ENCODE results near the gene EFCAB14. TPM values are rescaled to one million over a fixed set of nuclear protein-coding genes. Genes with fewer than 3 reads are reported as not detected.

The EFCAB14 gene
- polyA plus RNA-seq, 1 donor (not counting 4 experiments of a cell fraction or from before 2014, with no cell fraction given): 61.8 TPM

GRCh38 chr1:46675549-46676314, 43.2 kb downstream of the EFCAB14 start:
- FAIRE-seq: no peak
- Histone ChIP-seq H3K9ac (ENCODE audit: control insufficient read depth, extremely low read depth, insufficient read depth, low read length) (no peak overlapping the region), H3K4me3 (ENCODE audit: control insufficient read depth in 2 of 3, extremely low read depth in 1 of 3, insufficient read depth in 2 of 3, low read depth in 1 of 3, low read length in 3 of 3) (no peak overlapping the region), H3K27ac (ENCODE audit: control insufficient read depth, insufficient read depth, low read length) (no peak overlapping the region), H3K4me1 (ENCODE audit: control insufficient read depth, extremely low read depth, insufficient read depth, low read length) (no peaks in the 10 kb centered on the region), H3K9me3 (ENCODE audit: control insufficient read depth, low read depth, low read length) (no peaks in the 10 kb centered on the region), H3K27me3 (ENCODE audit: control insufficient read depth, extremely low read depth, insufficient read depth, low read length) (no peaks in the 10 kb centered on the region), H4K20me1 (ENCODE audit: control insufficient read depth, extremely low read depth, insufficient read depth, low read length) (no peaks in the 10 kb centered on the region), H3K4me2 (ENCODE audit: control insufficient read depth, extremely low read depth, insufficient read depth, low read depth, low read length) (no peak overlapping the region), H2AFZ (ENCODE audit: control insufficient read depth, low read length) (no peak overlapping the region), H3K36me3 (ENCODE audit: control insufficient read depth in 2 of 2, extremely low read depth in 1 of 2, insufficient read depth in 2 of 2, low read length in 2 of 2) (peaks cover 9 to 27% of the 10 kb centered on the region in 2 experiments), H3K9me1 (ENCODE audit: control insufficient read depth, extremely low read depth, insufficient read depth, low read length) (no peaks in the 10 kb centered on the region), H3K79me2 (ENCODE audit: control insufficient read depth, insufficient read depth, low read length) (no peaks in the 10 kb centered on the region)
- TF ChIP-seq EZH2 (IDR thresholded peaks at IDR 0.05; ENCODE audit: low read length) (no peak), CTCF (optimal IDR thresholded peaks at IDR 0.05 in 1 of 3, IDR thresholded peaks at IDR 0.05 in 1 of 3, conservative IDR thresholded peaks at IDR 0.05 in 1 of 3; ENCODE audit: extremely low read depth in 1 of 3, insufficient read depth in 2 of 3, low read length in 3 of 3) (no peak)
- DNase-seq (ENCODE audit: low read depth, low spot score): no peak
- dilution Hi-C loops (cut with MboI; ENCODE audit: extremely low pct_ligation_motif_present, low sequenced_read_pairs): no loop called here

GRCh38 chr1:46673749-46674182, 45.1 kb downstream of the EFCAB14 start:
- no peak for FAIRE-seq
- Histone ChIP-seq H3K9ac (ENCODE audit: control insufficient read depth, extremely low read depth, insufficient read depth, low read length) (no peak overlapping the region), H3K79me2 (ENCODE audit: control insufficient read depth, insufficient read depth, low read length) (no peaks in the 10 kb centered on the region), H3K4me3 (ENCODE audit: control insufficient read depth in 2 of 3, extremely low read depth in 1 of 3, insufficient read depth in 2 of 3, low read depth in 1 of 3, low read length in 3 of 3) (no peak overlapping the region), H3K36me3 (ENCODE audit: control insufficient read depth in 2 of 2, extremely low read depth in 1 of 2, insufficient read depth in 2 of 2, low read length in 2 of 2) (peaks cover 9 to 18% of the 10 kb centered on the region in 2 experiments), H3K27me3 (ENCODE audit: control insufficient read depth, extremely low read depth, insufficient read depth, low read length) (no peaks in the 10 kb centered on the region), H3K9me3 (ENCODE audit: control insufficient read depth, low read depth, low read length) (no peaks in the 10 kb centered on the region), H2AFZ (ENCODE audit: control insufficient read depth, low read length) (no peak overlapping the region), H4K20me1 (ENCODE audit: control insufficient read depth, extremely low read depth, insufficient read depth, low read length) (no peaks in the 10 kb centered on the region), H3K4me1 (ENCODE audit: control insufficient read depth, extremely low read depth, insufficient read depth, low read length) (peaks cover 3% of the 10 kb centered on the region), H3K9me1 (ENCODE audit: control insufficient read depth, extremely low read depth, insufficient read depth, low read length) (no peaks in the 10 kb centered on the region), H3K4me2 (ENCODE audit: control insufficient read depth, extremely low read depth, insufficient read depth, low read depth, low read length) (no peak overlapping the region), H3K27ac (ENCODE audit: control insufficient read depth, insufficient read depth, low read length) (no peak overlapping the region)
- no peak for DNase-seq (ENCODE audit: low read depth, low spot score)
- TF ChIP-seq EZH2 (IDR thresholded peaks at IDR 0.05; ENCODE audit: low read length): no peak
- no peak for TF ChIP-seq CTCF (optimal IDR thresholded peaks at IDR 0.05 in 1 of 3, IDR thresholded peaks at IDR 0.05 in 1 of 3, conservative IDR thresholded peaks at IDR 0.05 in 1 of 3; ENCODE audit: extremely low read depth in 1 of 3, insufficient read depth in 2 of 3, low read length in 3 of 3)
- dilution Hi-C loops (cut with MboI; ENCODE audit: extremely low pct_ligation_motif_present, low sequenced_read_pairs): no loop called here

All from keratinocyte (primary cell).